IPS DF 6.9 (cell line): Measurements from ENCODE around the gene TRDN.
"Not testable (repeated sequence)": the region's sequence is repeated elsewhere in the genome, so short reads cannot be mapped to it uniquely, and the experiment has no call there.

ENCODE experiments used
- DNase-seq: peaks from one replicate; pipeline ENCODE4 v3.0.0-alpha.2; 2013; ENCODE audit warnings: low read depth, low spot score
- H3K27ac ChIP-seq: one replicate; pipeline ENCODE4 v1.5.1; 2013; ENCODE audit warnings: low read length, control low read depth
- H3K27me3 ChIP-seq: 2 replicates; pipeline ENCODE4 v1.6.1; 2013; ENCODE audit warnings: mild to moderate bottlenecking, low read length; ENCODE audit not compliant: control insufficient read depth, insufficient read depth
- H3K36me3 ChIP-seq: 2 replicates; pipeline ENCODE4 v1.6.1; 2013; ENCODE audit warnings: low read length; ENCODE audit not compliant: control insufficient read depth, insufficient read depth
- H3K4me1 ChIP-seq: 2 replicates; pipeline ENCODE4 v1.6.1; 2013; ENCODE audit warnings: low read length; ENCODE audit not compliant: control insufficient read depth, insufficient read depth
- H3K4me3 ChIP-seq: 2 replicates; pipeline ENCODE4 v1.5.1; 2013; ENCODE audit warnings: mild to moderate bottlenecking, low read length
- H3K9me3 ChIP-seq: 2 replicates; pipeline ENCODE4 v1.6.1; 2013; ENCODE audit warnings: low read length, inconsistent platforms; ENCODE audit not compliant: control insufficient read depth, insufficient read depth
- WGBS: extraction: QIAGEN DNeasy Blood & Tissue Kit; methylation state at CpG from one replicate; pipeline ENCODE4 v1.1.7; 2013; ENCODE audit warnings: mixed read lengths, missing lambda C conversion rate; ENCODE audit not compliant: insufficient read length, insufficient coverage; 5-methylcytosine and 5-hydroxymethylcytosine counted together

Gene TRDN

GRCh38 chr6:123323452-123324329 is 313.1 kb downstream of the TRDN start:
- Histone ChIP-seq H3K4me1 (no peaks in the 10 kb centered on the region), H3K27me3 (no peaks in the 10 kb centered on the region), H3K27ac (no peak overlapping the region), H3K36me3 (no peaks in the 10 kb centered on the region), H3K9me3 (no peaks in the 10 kb centered on the region), H3K4me3 (no peak overlapping the region)
- WGBS = no CpG with 5 or more reads among the region's 3 CpGs
- no peak for DNase-seq

GRCh38 chr6:123321020-123321419 is 315.7 kb downstream of the TRDN start:
- no peaks in the 10 kb centered on the region for H3K4me1 ChIP-seq
- no peak overlapping the region for H3K27ac ChIP-seq
- H3K27me3 ChIP-seq = no peaks in the 10 kb centered on the region
- no peak for DNase-seq
- no peaks in the 10 kb centered on the region for H3K9me3 ChIP-seq
- 100% methylated on average over 2 of the region's 7 CpGs for WGBS
- H3K4me3 ChIP-seq = no peak overlapping the region
- no peaks in the 10 kb centered on the region for H3K36me3 ChIP-seq

GRCh38 chr6:123316733-123317323 is 319.9 kb downstream of the TRDN start:
- H3K27me3 ChIP-seq = no peaks in the 10 kb centered on the region
- no peak for DNase-seq
- H3K36me3 ChIP-seq = no peaks in the 10 kb centered on the region
- no peaks in the 10 kb centered on the region for H3K9me3 ChIP-seq
- no peaks in the 10 kb centered on the region for H3K4me1 ChIP-seq
- no peak overlapping the region for H3K4me3 ChIP-seq
- no peak overlapping the region for H3K27ac ChIP-seq
- WGBS = no CpG with 5 or more reads among the region's 2 CpGs

- not testable (repeated sequence) for H3K27me3 ChIP-seq, H3K9me3 ChIP-seq, H3K4me3 ChIP-seq, H3K36me3 ChIP-seq, H3K27ac ChIP-seq, H3K4me1 ChIP-seq, DNase-seq
- WGBS = no CpG with 5 or more reads among the region's 2 CpGs
Measured at GRCh38 chr6:123314459-123314858, 322.3 kb downstream of the TRDN start.

GRCh38 chr6:123309130-123309529 is 327.6 kb downstream of the TRDN start:
- H3K27me3 ChIP-seq = no peaks in the 10 kb centered on the region
- H3K4me1 ChIP-seq = no peaks in the 10 kb centered on the region
- H3K36me3 ChIP-seq = no peaks in the 10 kb centered on the region
- no peak overlapping the region for H3K27ac ChIP-seq
- H3K4me3 ChIP-seq = no peak overlapping the region
- no peaks in the 10 kb centered on the region for H3K9me3 ChIP-seq
- no peak for DNase-seq
- no CpG with 5 or more reads among the region's 1 CpG for WGBS

GRCh38 chr6:123306334-123306733 is 330.4 kb downstream of the TRDN start:
- 100% methylated on average over 1 of the region's 2 CpGs for WGBS
- Histone ChIP-seq H3K27me3 (no peaks in the 10 kb centered on the region), H3K4me3 (no peak overlapping the region), H3K27ac (no peak overlapping the region), H3K36me3 (no peaks in the 10 kb centered on the region), H3K9me3 (no peaks in the 10 kb centered on the region), H3K4me1 (no peaks in the 10 kb centered on the region)
- no peak for DNase-seq

GRCh38 chr6:123295672-123296071 is 341.1 kb downstream of the TRDN start:
- Histone ChIP-seq H3K36me3 (no peaks in the 10 kb centered on the region), H3K27ac (no peak overlapping the region), H3K27me3 (no peaks in the 10 kb centered on the region), H3K4me3 (no peak overlapping the region), H3K4me1 (no peaks in the 10 kb centered on the region), H3K9me3 (no peaks in the 10 kb centered on the region)
- no peak for DNase-seq
- no CpG with 5 or more reads among the region's 8 CpGs for WGBS

- no CpG with 5 or more reads among the region's 1 CpG for WGBS
- DNase-seq = no peak
- no peaks in the 10 kb centered on the region for H3K36me3 ChIP-seq
- no peak overlapping the region for H3K27ac ChIP-seq
- H3K9me3 ChIP-seq = no peaks in the 10 kb centered on the region
- no peaks in the 10 kb centered on the region for H3K27me3 ChIP-seq
- H3K4me1 ChIP-seq = no peaks in the 10 kb centered on the region
- no peak overlapping the region for H3K4me3 ChIP-seq
Measured at GRCh38 chr6:123295181-123295580, 341.6 kb downstream of the TRDN start.

- DNase-seq = no peak
- no peaks in the 10 kb centered on the region for H3K27me3 ChIP-seq
- H3K4me3 ChIP-seq = no peak overlapping the region
- H3K36me3 ChIP-seq = no peaks in the 10 kb centered on the region
- H3K4me1 ChIP-seq = no peaks in the 10 kb centered on the region
- no CpG with 5 or more reads among the region's 1 CpG for WGBS
- H3K27ac ChIP-seq = no peak overlapping the region
- H3K9me3 ChIP-seq = no peaks in the 10 kb centered on the region
Measured at GRCh38 chr6:123288649-123289048, 348.1 kb downstream of the TRDN start.

- H3K27me3 ChIP-seq = no peaks in the 10 kb centered on the region
- H3K4me3 ChIP-seq = no peak overlapping the region
- H3K27ac ChIP-seq = no peak overlapping the region
- no peaks in the 10 kb centered on the region for H3K9me3 ChIP-seq
- H3K36me3 ChIP-seq = no peaks in the 10 kb centered on the region
- no CpG with 5 or more reads among the region's 3 CpGs for WGBS
- no peaks in the 10 kb centered on the region; the same call in 1 of the 2 replicates for H3K4me1 ChIP-seq
- DNase-seq = peak; percentile 7
Measured at GRCh38 chr6:123276546-123276980, 360.2 kb downstream of the TRDN start.
